ENCODE measurements around the gene GLRX. TPM values are rescaled to one million over a fixed set of nuclear protein-coding genes. Genes with fewer than 3 reads are reported as not detected.

GLRX gene
- total RNA-seq, 1 experiment from 2014 or later = 27.3 TPM

- no TSS peak for BruUV-seq (replicated peaks)
- no peaks in the 10 kb centered on the region for H3K36me3 ChIP-seq (ENCODE audit: insufficient read depth, low read length, poor library complexity, severe bottlenecking)
- intact Hi-C loops (cut with micrococcal nuclease; ENCODE audit: unreplicated experiment) = loop anchor here (5.0 kb wide), 1 partner anchor 100 kb away; the partner anchor contains the start of gene ELL2
- peaks cover 18% of the 10 kb centered on the region for H3K4me1 ChIP-seq (ENCODE audit: insufficient read depth, low read length, poor library complexity, severe bottlenecking)
- H3K4me3 ChIP-seq (ENCODE audit: low read depth, low read length, poor library complexity, severe bottlenecking) = no peak overlapping the region
- POLR2A ChIA-PET (ENCODE audit: low non-redundant PET) = no interaction called here
- no peaks in the 10 kb centered on the region for H3K9me3 ChIP-seq (ENCODE audit: low read depth, low read length, poor library complexity, severe bottlenecking)
- TF ChIP-seq EZH2 (IDR thresholded peaks at IDR 0.05; ENCODE audit: borderline replicate concordance, low read depth, low read length, poor library complexity, severe bottlenecking) = no peak
- no peak for TF ChIP-seq CTCF (conservative IDR thresholded peaks at IDR 0.05; ENCODE audit: low read depth, low read length)
- no peaks in the 10 kb centered on the region for H3K27me3 ChIP-seq (replicated peaks; ENCODE audit: insufficient read depth, low read depth, low read length, poor library complexity)
- DNase-seq (ENCODE audit: low spot score) = no peak
- H3K27ac ChIP-seq (ENCODE audit: low read depth, low read length, poor library complexity, severe bottlenecking) = no peak overlapping the region
- CTCF ChIA-PET = no interaction called here
Observed at GRCh38 chr5:95861864-95862561, 39.5 kb upstream of the GLRX start.

GRCh38 chr5:95861221-95861863, 38.8 kb upstream of the GLRX start:
- H3K27me3 ChIP-seq (replicated peaks; ENCODE audit: insufficient read depth, low read depth, low read length, poor library complexity) = no peaks in the 10 kb centered on the region
- intact Hi-C loops (cut with micrococcal nuclease; ENCODE audit: unreplicated experiment) = loop anchor here (5.0 kb wide), 1 partner anchor 101 kb away; the partner anchor contains the start of gene ELL2
- BruUV-seq (replicated peaks) = no TSS peak
- no peaks in the 10 kb centered on the region for H3K36me3 ChIP-seq (ENCODE audit: insufficient read depth, low read length, poor library complexity, severe bottlenecking)
- no peak overlapping the region for H3K4me3 ChIP-seq (ENCODE audit: low read depth, low read length, poor library complexity, severe bottlenecking)
- H3K27ac ChIP-seq (ENCODE audit: low read depth, low read length, poor library complexity, severe bottlenecking) = no peak overlapping the region
- peaks cover 18% of the 10 kb centered on the region for H3K4me1 ChIP-seq (ENCODE audit: insufficient read depth, low read length, poor library complexity, severe bottlenecking)
- TF ChIP-seq EZH2 (IDR thresholded peaks at IDR 0.05; ENCODE audit: borderline replicate concordance, low read depth, low read length, poor library complexity, severe bottlenecking) (no peak), CTCF (conservative IDR thresholded peaks at IDR 0.05; ENCODE audit: low read depth, low read length) (no peak)
- ChIA-PET CTCF (no interaction called here), POLR2A (ENCODE audit: low non-redundant PET) (no interaction called here)
- H3K9me3 ChIP-seq (ENCODE audit: low read depth, low read length, poor library complexity, severe bottlenecking) = no peaks in the 10 kb centered on the region
- peak; percentile 59 for DNase-seq (ENCODE audit: low spot score)

- CTCF ChIA-PET = interaction anchor here (0.6 to 2.0 kb wide), 2 partner anchors 476 to 825 kb away, joined by 3 to 10 read pairs; no protein-coding TSS in a partner anchor
- Histone ChIP-seq H3K27me3 (replicated peaks; ENCODE audit: insufficient read depth, low read depth, low read length, poor library complexity) (no peaks in the 10 kb centered on the region), H3K27ac (ENCODE audit: low read depth, low read length, poor library complexity, severe bottlenecking) (no peak overlapping the region), H3K4me1 (ENCODE audit: insufficient read depth, low read length, poor library complexity, severe bottlenecking) (peaks cover 18% of the 10 kb centered on the region), H3K9me3 (ENCODE audit: low read depth, low read length, poor library complexity, severe bottlenecking) (no peaks in the 10 kb centered on the region), H3K36me3 (ENCODE audit: insufficient read depth, low read length, poor library complexity, severe bottlenecking) (no peaks in the 10 kb centered on the region), H3K4me3 (ENCODE audit: low read depth, low read length, poor library complexity, severe bottlenecking) (no peak overlapping the region)
- no peak for TF ChIP-seq CTCF (conservative IDR thresholded peaks at IDR 0.05; ENCODE audit: low read depth, low read length)
- TF ChIP-seq EZH2 (IDR thresholded peaks at IDR 0.05; ENCODE audit: borderline replicate concordance, low read depth, low read length, poor library complexity, severe bottlenecking) = no peak
- DNase-seq (ENCODE audit: low spot score) = no peak
- POLR2A ChIA-PET (ENCODE audit: low non-redundant PET) = no interaction called here
- no TSS peak for BruUV-seq (replicated peaks)
- intact Hi-C loops (cut with micrococcal nuclease; ENCODE audit: unreplicated experiment) = loop anchor here (5.0 kb wide), 2 partner anchors 103 to 743 kb away; partner anchors contain the start of gene ELL2
Observed at GRCh38 chr5:95859661-95860060, 37.1 kb upstream of the GLRX start.

Data from A673 (cell line).